DOHH2 (cell line): ENCODE measurements around the gene ITGBL1.

ENCODE experiments used
- EZH2phosphoT487 ChIP-seq: fragments of 200-600 bp; sonication (generic); IDR thresholded peaks from 2 replicates; pipeline ENCODE4 v1.6.1; 2017; ENCODE audit warnings: borderline replicate concordance, mild to moderate bottlenecking, antibody characterized with exemption, low read length, moderate library complexity, mixed read lengths
- TF ChIP-seq, protein P1 (sequence below): fragments of 200-600 bp; sonication (generic); IDR thresholded peaks from one replicate; pipeline ENCODE4 v1.5.1; 2014; ENCODE audit warnings: antibody characterized with exemption, mild to moderate bottlenecking, low read depth, low read length; ENCODE audit not compliant: poor library complexity, severe bottlenecking

DNA sequence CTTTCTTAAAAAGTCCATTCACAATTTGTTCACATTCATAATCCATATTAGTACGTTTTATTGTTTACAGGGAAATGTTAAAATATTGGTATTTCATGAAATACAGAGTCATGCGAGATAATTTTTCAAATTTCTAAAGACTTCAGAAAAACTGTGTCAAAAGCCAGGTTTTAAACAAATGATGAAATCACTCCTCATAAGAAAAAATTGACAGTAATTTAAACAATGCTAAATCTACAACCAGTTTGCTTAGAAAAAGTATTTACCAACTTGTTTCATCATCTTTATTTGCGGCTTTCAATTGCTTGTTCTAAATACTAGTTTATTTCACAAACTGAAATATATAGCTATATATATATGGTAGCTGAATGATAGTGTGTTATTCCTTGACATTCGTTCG lies 35.0 kb upstream of the ITGBL1 start:
- TF ChIP-seq, protein P1, sequence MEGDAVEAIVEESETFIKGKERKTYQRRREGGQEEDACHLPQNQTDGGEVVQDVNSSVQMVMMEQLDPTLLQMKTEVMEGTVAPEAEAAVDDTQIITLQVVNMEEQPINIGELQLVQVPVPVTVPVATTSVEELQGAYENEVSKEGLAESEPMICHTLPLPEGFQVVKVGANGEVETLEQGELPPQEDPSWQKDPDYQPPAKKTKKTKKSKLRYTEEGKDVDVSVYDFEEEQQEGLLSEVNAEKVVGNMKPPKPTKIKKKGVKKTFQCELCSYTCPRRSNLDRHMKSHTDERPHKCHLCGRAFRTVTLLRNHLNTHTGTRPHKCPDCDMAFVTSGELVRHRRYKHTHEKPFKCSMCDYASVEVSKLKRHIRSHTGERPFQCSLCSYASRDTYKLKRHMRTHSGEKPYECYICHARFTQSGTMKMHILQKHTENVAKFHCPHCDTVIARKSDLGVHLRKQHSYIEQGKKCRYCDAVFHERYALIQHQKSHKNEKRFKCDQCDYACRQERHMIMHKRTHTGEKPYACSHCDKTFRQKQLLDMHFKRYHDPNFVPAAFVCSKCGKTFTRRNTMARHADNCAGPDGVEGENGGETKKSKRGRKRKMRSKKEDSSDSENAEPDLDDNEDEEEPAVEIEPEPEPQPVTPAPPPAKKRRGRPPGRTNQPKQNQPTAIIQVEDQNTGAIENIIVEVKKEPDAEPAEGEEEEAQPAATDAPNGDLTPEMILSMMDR = no peak
- TF ChIP-seq EZH2phosphoT487 = no peak
